HUES6 (cell line): ENCODE measurements around the gene MYL5.

Experiments used
- H3K27ac ChIP-seq: 2 replicates; pipeline ENCODE4 v1.7.0; 2013; ENCODE audit warnings: low read depth, mild to moderate bottlenecking, low read length, inconsistent platforms
- H3K27me3 ChIP-seq: 2 replicates; pipeline ENCODE4 v1.6.1; 2013; ENCODE audit warnings: low read length; ENCODE audit not compliant: control insufficient read depth, insufficient read depth
- H3K36me3 ChIP-seq: 2 replicates; pipeline ENCODE4 v1.6.1; 2013; ENCODE audit warnings: low read length; ENCODE audit not compliant: control insufficient read depth, insufficient read depth
- H3K4me1 ChIP-seq: 2 replicates; pipeline ENCODE4 v1.6.1; 2013; ENCODE audit warnings: low read length; ENCODE audit not compliant: control insufficient read depth, insufficient read depth
- H3K4me3 ChIP-seq: 2 replicates; pipeline ENCODE4 v1.5.1; 2013; ENCODE audit warnings: low read depth, low read length
- H3K9ac ChIP-seq: one replicate; pipeline ENCODE4 v1.6.1; 2013; ENCODE audit warnings: mild to moderate bottlenecking, low read length
- H3K9me3 ChIP-seq: 2 replicates; pipeline ENCODE4 v1.6.1; 2013; ENCODE audit warnings: low read depth, low read length; ENCODE audit not compliant: control insufficient read depth, insufficient read depth

MYL5 gene

DNA sequence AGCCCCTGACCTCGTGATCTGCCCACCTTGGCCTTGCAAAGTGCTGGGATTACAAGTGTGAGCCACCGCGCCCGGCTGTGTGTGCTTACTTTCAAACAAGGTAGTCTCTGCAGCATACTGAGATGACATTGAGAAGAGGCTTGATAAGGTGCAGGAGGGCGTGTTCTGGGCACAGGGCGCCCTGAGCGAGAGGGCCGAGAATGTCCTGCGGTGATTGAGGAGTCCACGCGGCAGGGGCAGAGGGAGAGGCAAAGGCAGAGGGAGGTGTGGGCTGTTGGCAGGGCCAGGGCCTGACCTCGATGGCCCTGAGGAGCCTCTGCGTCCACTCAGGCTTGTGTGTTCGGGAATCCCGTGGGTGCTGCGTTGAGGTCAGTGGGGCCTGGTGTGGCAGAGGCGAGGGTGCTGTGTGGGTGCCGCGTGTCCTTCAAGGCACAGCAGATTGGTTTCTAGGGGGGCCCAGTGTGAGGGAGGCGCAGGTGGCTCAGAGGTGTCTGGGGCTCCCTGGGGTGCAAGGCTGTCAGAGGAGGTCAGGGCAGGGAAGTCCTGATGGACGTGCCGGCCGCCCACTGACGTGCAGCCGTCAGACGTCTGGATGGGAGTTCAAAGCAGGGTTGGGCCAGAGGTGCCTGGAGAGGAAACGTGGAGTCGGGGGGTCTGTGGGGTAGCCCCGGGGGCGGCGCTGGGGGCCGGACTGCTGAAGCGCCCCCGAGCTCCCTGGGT is 43.4 kb downstream of the MYL5 start:
- no peaks in the 10 kb centered on the region for H3K27me3 ChIP-seq
- no peak overlapping the region for H3K9ac ChIP-seq
- H3K4me3 ChIP-seq, result no peak overlapping the region
- no peak overlapping the region for H3K27ac ChIP-seq
- H3K4me1 ChIP-seq, result no peaks in the 10 kb centered on the region
- H3K9me3 ChIP-seq, result no peaks in the 10 kb centered on the region
- peaks cover 26% of the 10 kb centered on the region for H3K36me3 ChIP-seq

DNA sequence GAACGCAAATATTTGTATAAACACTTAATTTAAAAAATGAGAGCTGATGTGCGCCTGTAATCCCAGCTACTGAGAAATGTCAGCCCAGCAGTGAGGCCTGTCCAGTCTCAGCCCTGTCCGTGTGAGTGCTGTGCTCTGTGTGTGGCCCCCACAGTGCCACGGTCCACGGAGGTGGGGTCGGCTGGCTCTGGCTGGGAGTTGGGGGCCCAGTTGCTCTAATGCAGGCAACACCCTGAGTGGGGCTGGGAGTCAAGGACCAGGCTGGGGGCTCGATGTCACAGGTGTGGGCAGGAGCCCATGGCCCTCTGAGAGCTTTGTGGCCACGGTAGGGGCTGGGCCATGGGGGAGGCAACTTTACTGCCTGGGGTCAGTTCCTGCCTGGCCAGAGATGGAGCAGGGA is 44.1 kb downstream of the MYL5 start:
- Histone ChIP-seq H3K9ac (no peak overlapping the region), H3K36me3 (peaks cover 33% of the 10 kb centered on the region), H3K27ac (no peak overlapping the region; the same call in 1 of the 2 replicates), H3K4me1 (no peaks in the 10 kb centered on the region), H3K4me3 (no peak overlapping the region), H3K27me3 (no peaks in the 10 kb centered on the region), H3K9me3 (no peaks in the 10 kb centered on the region)

DNA sequence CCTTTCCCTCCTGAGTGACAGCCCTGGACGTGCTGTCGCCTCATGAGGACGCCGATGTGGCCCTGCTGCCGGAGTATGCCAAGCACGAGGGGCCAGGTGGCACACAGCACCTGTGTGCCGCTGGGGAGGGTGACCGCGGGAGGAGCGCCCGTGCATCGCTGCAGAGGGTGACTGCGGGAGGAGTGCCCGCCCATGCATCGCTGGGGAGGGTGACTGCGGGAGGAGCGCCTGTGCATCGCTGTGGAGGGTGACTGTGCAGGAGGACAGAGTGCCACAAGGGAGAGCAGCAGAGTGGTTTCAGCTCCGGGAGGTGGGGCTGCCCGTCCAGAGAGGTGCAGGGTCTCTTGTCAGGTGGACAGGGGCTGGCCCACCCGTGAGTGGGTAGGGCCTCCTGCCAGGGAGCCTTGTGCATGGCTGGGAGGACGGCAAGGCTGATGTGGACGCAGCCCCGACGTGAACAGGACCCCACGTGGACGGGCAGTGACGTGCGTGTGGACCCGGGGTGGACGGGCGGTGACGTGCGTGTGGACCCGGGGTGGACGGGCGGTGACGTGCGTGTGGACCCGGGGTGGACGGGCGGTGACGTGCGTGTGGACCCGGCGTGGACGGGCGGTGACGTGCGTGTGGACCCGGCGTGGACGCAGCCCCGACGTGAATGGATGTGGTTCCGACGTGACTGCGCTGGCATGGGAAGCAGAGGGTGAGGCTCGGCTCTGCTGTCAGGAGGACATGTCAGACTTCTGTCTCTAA is 45.9 kb downstream of the MYL5 start:
- no peaks in the 10 kb centered on the region for H3K27me3 ChIP-seq
- no peak overlapping the region for H3K4me3 ChIP-seq
- no peak overlapping the region for H3K27ac ChIP-seq
- no peak overlapping the region for H3K9ac ChIP-seq
- H3K36me3 ChIP-seq, result peaks cover 27% of the 10 kb centered on the region
- H3K4me1 ChIP-seq, result no peaks in the 10 kb centered on the region
- no peaks in the 10 kb centered on the region for H3K9me3 ChIP-seq

DNA sequence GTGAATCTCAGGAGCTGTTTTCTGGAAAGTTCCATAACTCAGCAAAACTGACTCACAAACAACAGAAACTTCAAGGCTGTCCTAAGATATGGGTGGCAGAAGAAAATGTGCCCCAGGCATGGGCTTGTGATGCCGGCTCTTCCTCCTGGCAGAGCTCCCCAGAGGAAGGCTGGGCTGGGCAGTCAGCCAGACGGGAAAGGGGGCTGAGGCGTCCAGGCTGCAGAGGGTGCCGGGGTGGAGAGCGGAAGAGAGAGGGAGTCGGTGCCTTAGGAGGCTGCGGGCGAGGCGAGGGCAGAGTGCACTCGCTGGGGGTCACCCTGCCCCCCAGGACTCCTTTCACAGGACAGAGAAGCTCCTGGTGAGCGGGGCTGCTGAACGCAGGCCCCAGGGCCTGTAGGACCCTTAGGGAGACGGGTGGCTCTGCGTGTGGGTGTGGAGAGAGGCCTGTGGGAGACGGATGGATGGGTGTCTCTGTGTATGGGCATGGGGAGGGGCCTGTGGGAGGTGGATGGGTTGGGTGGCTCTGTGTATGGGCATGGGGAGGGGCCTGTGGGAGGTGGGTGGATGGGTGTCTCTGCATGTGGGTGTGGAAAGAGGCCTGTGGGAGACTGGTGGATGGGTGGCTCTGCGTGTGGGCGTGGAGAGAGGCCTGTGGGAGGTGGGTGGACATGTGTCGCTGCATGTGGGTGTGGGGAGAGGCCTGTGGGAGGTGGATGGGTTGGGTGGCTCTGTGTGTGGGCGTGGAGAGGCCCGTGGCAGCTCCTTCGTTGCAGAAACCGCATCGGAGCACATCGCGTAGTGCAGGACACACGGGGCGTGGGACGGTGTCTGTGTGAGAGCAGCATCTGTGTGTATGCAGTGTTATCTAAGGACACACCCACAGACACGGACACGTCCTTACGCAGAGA is 47.2 kb downstream of the MYL5 start:
- Histone ChIP-seq H3K27ac (no peak overlapping the region), H3K9me3 (no peaks in the 10 kb centered on the region), H3K4me1 (no peaks in the 10 kb centered on the region), H3K4me3 (no peak overlapping the region), H3K27me3 (no peaks in the 10 kb centered on the region), H3K36me3 (peaks cover 27% of the 10 kb centered on the region), H3K9ac (no peak overlapping the region)

DNA sequence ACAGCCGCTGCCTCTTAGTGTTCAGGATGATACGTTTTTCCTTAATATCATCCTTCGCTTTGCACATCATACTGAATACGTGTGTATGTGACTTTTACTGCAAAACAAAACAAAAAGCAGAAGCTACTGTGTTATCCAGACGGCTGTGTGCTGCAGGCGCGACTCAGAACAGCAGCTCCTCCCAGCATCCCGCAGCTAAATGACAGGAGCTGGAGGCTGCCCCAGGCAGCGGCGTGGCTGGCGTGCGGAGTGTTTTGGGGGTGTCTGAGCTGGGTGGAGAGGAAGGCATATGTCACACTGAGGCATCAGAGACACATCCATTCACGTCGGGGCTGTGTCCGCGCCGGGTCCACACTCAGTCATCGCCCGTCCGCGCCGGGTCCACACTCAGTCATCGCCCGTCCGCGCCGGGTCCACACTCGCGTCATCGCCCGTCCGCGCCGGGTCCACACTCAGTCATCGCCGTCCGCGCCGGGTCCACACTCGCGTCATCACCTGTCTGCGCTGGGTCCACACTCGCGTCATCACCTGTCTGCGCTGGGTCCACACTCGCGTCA is 47.9 kb downstream of the MYL5 start:
- peaks cover 27% of the 10 kb centered on the region for H3K36me3 ChIP-seq
- no peak overlapping the region for H3K9ac ChIP-seq
- H3K27ac ChIP-seq, result no peak overlapping the region
- no peaks in the 10 kb centered on the region for H3K9me3 ChIP-seq
- H3K27me3 ChIP-seq, result no peaks in the 10 kb centered on the region
- H3K4me3 ChIP-seq, result no peak overlapping the region
- H3K4me1 ChIP-seq, result no peaks in the 10 kb centered on the region

GRCh38 chr4:722851-723360 is 48.6 kb downstream of the MYL5 start:
- Histone ChIP-seq H3K4me3 (no peak overlapping the region), H3K27ac (no peak overlapping the region), H3K4me1 (no peaks in the 10 kb centered on the region), H3K9me3 (no peaks in the 10 kb centered on the region), H3K36me3 (peaks cover 27% of the 10 kb centered on the region), H3K9ac (no peak overlapping the region), H3K27me3 (no peaks in the 10 kb centered on the region)

DNA sequence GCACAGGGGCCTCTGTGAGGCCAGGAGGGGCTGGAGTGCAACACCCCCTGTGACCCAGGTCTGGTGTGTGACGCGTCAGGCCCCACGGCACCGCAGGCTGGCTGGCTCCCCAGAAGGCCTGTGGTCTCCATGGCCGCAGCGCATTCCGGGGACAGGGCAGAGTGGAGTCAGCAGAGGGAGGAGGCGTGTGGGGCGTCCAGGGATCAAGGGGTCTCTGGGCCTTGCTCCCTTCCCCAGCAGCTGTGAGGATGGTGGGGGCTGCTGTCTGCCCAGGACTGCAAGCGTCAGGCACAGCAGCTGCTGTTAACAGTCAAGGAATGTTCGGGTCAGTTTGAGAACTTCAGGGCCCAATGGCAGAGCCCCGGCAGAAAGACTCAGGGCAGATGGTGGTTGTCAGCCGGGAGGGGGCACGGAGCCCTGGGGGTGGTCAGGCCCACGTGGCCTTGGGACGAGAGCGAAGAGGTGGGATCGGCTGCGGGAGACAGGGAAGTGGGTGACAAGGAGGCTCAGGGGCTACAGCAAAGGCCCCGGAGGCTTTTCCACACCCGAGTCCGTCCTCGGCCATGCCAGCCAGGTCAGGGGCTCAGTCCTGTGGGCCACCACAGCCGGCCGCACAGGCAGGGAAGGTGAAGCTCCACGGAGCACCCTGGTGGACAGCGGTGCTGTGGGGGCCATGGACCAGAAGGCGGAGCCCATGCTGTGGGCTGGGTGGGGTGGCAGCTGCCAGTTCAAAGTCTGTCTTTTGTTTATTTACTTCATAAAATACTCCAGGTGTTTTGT is 49.6 kb downstream of the MYL5 start:
- Histone ChIP-seq H3K9ac (no peak overlapping the region), H3K27me3 (no peaks in the 10 kb centered on the region), H3K4me1 (no peaks in the 10 kb centered on the region), H3K9me3 (no peaks in the 10 kb centered on the region), H3K36me3 (peaks cover 27% of the 10 kb centered on the region), H3K27ac (no peak overlapping the region), H3K4me3 (no peak overlapping the region)

DNA sequence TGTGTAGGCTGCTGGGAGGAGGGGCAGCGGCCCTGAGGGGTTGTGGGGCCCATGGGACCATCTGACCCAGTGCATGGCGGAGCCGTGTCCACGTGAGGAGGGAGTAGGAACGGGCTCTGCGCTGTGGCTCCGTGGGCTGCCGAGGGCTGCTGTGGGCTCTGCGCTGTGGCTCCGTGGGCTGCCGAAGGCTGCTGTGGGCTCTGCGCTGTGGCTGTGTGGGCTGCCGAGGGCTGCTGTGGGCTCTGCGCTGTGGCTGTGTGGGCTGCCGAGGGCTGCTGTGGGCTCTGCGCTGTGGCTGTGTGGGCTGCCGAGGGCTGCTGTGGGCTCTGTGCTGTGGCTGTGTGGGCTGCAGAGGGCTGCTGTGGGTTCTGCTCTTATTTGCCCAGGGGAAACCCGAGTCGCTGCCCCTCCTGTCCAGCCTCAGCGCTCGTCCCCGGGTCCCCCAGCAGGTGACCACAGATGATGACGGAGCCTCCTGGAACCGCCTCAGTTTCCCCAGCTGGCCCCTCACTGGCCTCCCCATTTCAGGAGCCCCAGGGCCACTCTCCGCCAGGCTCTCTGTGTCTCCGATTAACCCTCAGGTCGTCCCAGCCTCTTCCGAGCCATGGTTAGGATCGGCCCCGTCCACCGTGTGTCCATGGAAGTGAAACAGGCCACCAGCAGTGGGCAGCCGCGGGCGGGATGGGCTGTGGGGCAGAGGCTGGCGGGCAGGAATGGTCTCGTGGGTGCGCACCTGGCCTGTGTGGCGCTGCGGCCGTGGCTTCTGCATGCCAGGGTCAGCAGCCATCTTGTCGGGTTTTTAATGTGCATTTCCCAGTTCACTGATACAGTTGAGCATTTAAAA is 51.3 kb downstream of the MYL5 start:
- H3K27ac ChIP-seq, result no peak overlapping the region
- no peaks in the 10 kb centered on the region for H3K4me1 ChIP-seq
- H3K9me3 ChIP-seq, result no peaks in the 10 kb centered on the region
- H3K36me3 ChIP-seq, result peaks cover 22% of the 10 kb centered on the region
- H3K9ac ChIP-seq, result no peak overlapping the region
- H3K27me3 ChIP-seq, result no peaks in the 10 kb centered on the region
- no peak overlapping the region for H3K4me3 ChIP-seq

DNA sequence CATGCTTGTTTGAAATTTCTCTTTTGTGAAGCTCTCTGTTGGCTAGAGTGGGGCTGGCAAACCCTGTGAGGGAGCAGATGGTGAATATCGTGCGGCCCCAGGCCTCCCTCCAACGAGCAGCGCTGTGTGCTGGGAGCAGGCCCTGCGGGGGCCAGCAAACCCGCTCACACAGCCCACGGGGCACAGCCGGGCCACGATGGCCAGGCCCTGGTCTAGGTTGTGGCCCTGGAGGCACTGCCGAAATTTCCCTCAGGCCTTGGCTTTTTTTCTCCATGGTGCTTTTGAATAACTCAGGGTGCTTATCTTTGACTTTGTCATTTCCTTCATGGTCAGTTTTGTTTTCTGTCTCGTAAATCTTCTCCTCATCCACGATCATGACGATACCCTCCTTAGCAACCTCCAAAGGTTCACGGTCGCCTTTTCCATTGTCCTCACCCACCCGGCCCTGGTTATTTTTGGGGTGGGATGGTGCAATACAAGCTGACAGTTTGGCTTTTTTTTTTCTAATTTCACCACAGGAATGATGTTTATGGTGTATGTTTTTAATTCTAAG is 52.0 kb downstream of the MYL5 start:
- Histone ChIP-seq H3K9ac (no peak overlapping the region), H3K9me3 (no peaks in the 10 kb centered on the region), H3K4me3 (no peak overlapping the region), H3K36me3 (peaks cover 24% of the 10 kb centered on the region), H3K27me3 (no peaks in the 10 kb centered on the region), H3K27ac (no peak overlapping the region), H3K4me1 (no peaks in the 10 kb centered on the region)
